Activated CD4-positive, alpha-beta T cell treated with anti-CD3 and anti-CD28 coated beads, Interleukin-2, amount 50 U/mL, for 48 hours (primary cell): ENCODE data around the gene TEAD3.

Experiments used
- DNase-seq, 2 experiments: peaks; one replicate each; pipeline ENCODE4 v3.0.0-alpha.2; 2020

TEAD3 gene

GRCh38 chr6:35473850-35474130, 23.1 kb downstream of the TEAD3 start:
- no peak for DNase-seq

GRCh38 chr6:35473075-35473849, 23.6 kb downstream of the TEAD3 start:
- DNase-seq: peak; percentile 32 to 34

GRCh38 chr6:35471836-35472345, 25.0 kb downstream of the TEAD3 start:
- peak in 1 of 2 experiments; percentile 13 for DNase-seq

DNA sequence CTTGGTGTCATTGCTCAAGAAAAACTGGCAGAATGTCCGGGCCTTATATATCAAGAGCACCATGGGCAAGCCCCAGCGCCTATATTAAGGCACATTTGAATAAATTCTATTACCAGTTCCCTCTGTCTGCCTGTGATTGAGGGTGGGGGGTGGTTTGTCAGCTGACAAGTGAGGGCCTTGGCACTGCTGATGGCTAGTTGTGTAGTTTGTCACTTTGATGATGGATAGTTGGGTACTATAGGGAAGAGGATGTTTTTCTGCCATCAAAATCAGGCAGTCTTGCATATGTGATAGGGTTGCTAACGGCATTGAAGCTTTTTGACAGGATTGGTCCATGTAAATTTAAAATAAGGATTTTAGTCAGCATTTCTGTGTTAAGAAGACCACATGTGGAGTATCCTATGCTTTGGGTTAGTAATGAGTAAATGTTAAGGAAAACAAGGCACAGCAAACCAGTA, 26.2 kb downstream of the TEAD3 start:
- no peak for DNase-seq

- DNase-seq: peak in 1 of 2 experiments; percentile 40
These were observed 26.9 kb downstream of the TEAD3 start for GRCh38 chr6:35469751-35470662.

GRCh38 chr6:35468980-35469750, 27.7 kb downstream of the TEAD3 start:
- DNase-seq: peak in 1 of 2 experiments; percentile 44

GRCh38 chr6:35468181-35468979, 28.5 kb downstream of the TEAD3 start, which contains the start of gene RPL10A:
Gene RPL10A (plus strand): TSS chr6:35468401. CDS start chr6:35468435, 34 bp downstream.
- DNase-seq: peak; percentile 95 to 96

DNA sequence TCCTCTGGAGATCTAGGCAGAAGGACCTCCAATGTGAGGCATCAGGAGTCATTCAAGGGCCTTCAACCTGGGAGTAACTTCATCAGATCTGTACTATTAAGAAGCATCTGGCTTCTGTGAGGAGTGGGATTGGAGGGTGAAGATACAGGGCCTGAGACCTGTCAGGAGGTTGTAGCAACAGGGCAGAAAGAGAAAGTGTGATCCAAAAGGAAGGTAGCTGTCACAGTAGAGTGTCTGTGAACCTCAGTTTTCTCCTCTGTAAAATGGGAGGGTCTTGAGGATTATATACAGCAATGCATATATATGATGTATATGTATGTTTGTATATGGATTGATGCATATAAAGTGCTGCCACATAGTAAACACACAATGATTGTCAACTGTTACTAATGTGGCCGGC, 31.2 kb downstream of the TEAD3 start:
- no peak for DNase-seq

DNA sequence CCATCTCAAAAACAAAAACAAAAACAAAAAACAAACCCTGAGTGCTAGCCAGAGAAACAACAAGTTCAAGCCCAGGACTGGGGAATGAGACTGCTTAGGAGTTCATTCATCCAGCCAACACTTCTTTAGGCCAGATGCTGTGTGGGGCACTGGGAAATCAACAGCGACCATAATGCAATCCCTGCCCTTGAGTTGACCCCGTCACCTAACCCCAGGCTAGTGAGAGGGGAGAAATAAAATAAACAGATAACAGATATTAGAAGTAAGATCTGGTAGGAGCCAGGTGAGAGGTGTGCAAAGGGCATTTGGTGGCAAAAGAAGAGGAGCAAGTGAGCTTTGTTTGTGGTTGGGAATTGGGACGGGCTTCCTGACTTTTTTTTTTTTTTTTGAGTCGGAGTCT, 33.6 kb downstream of the TEAD3 start:
- DNase-seq: no peak

DNA sequence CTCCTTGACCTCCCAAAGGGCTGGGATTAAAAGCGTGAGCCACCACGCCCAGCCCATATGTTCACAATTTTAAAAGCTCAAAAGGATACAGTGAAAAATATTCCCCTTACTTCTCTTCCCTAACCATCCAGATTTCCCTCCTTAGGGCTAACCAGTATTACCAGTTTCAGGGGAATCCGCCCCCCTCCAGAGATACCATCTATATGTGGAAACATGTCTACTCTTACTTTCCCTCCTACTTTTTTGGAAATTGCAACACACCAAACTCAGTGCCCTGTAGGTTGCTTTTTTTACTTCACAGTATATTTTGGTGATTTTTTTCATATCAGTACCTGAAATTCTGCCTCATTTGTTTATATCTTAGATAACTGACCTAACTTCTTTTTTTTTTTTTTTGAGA, 35.6 kb downstream of the TEAD3 start:
- no peak for DNase-seq

GRCh38 chr6:35457907-35458306, 39.0 kb downstream of the TEAD3 start:
- no peak for DNase-seq

DNA sequence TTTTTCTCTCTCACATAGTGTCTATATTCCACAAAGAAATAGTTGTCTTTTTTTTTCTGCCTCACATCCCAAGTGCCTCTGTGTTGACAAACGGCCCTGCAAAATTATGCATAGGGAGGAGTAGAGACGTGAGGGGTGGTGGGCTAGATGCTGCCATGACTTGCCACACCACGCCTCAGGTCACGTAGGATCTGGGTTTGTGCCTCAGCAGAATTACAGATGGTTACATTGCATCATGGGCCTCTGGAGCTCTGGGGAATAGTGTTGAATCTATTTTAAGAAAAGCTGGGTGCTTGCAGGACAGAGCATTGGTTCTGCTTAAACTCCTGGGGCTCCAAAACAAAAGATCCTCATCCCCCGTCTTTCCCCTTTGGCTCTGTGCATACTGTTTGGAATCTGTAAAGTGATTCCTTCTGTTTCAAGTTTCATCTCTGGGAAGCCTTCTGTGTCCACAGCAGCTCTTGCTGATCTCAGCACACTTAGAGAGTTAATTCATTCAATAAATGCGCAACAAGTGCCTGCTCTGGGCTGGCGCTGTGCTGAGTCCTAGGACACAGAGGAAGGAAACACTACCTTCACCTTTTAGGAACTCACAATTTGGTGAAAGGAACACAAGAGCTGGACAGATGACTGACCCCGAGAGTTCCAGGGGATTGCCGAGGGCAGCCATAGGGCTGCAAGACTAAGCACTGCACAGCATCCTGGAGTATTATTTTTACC, 42.3 kb downstream of the TEAD3 start:
- no peak for DNase-seq

- no peak for DNase-seq
These were observed 43.6 kb downstream of the TEAD3 start for GRCh38 chr6:35453236-35453635.

GRCh38 chr6:35452183-35453090, 44.4 kb downstream of the TEAD3 start, which contains the start of gene FANCE:
Gene FANCE (plus strand): TSS chr6:35452338. CDS start chr6:35452546, 208 bp downstream.
- DNase-seq: peak; percentile 99

GRCh38 chr6:35451354-35452182, 45.3 kb downstream of the TEAD3 start:
- peak in 1 of 2 experiments; percentile 6 for DNase-seq

DNA sequence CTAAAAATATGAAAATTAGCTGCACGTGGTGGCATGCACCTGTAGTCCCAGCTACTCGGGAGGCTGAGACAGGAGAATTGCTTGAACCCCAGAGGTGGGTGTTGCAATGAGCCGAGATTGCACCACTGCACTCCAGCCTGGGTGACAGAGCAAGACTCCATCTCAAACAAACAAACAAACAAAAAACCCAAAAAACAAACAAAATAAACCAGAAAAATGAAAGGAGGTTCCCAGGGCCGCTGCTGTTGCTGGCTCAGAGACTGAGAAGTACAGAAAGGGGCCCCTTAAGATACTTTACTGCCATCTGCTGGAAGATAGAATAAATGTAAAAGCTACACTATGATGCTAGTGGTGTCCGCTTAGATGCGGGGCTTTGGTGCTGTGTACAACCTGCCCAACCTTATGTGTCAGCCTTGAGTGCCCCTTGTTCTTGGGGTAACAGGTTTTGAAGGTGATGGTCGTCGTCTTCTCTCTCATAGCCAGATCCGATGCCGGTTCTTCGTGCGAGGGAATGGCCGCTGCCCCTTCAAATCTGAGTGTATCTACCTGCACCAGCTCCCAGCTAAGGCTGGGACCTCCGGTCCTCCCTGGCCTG, 47.5 kb downstream of the TEAD3 start:
- peak; percentile 20 to 38 for DNase-seq

- no peak for DNase-seq
These were observed 48.7 kb downstream of the TEAD3 start for GRCh38 chr6:35448191-35448590.

DNA sequence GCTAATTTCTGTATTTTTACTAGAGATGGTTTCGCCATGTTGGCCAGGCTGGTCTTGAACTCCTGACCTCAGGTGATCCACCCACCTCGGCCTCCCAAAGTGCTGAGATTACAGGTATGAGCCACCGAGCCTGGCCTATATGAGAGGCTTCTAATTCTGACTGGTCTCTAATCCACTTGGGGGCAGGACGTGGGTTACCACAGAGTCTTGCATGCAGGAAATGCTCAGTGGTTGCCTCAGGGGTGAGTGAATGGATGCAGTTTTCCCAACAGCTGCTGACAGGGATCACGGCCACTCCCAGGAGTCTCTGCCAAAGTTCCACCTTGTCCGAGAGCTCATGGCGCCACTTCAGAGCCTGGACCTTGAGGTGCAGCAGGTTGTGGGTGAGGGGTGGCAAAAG, 51.2 kb downstream of the TEAD3 start:
- DNase-seq: peak; percentile 13 to 23
